HG03432 (cell line): Measurements from ENCODE around the gene DNAI1.
"Not testable (repeated sequence)": the region's sequence is repeated elsewhere in the genome, so short reads cannot be mapped to it uniquely, and the experiment has no call there.

Experiments used
- ATAC-seq: cut with Tn5 transposase; IDR thresholded peaks from one replicate; pipeline ENCODE4 v1.9.1; 2021; ENCODE audit warnings: mild to moderate bottlenecking, moderate library complexity; ENCODE audit not compliant: unreplicated experiment

Gene DNAI1

DNA sequence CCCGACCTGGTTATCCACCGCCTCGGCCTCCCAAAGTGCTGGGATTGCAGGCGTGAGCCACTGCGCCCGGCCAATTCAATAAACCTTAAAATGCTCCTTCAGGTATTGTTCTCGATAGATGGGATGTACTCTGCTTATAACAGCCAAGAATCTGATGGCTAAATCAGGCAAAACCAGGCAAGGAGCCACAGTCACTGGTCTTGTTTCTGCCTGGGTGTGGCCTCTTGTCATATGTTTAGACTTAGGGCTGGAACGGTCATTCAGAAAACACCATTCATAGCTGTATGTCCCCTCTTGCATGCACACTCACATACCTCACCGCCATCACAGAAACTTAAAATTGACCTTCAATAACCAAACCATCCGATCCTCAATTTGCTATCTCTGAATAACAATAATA lies 8.0 kb upstream of the DNAI1 start:
- ATAC-seq = no peak

DNA sequence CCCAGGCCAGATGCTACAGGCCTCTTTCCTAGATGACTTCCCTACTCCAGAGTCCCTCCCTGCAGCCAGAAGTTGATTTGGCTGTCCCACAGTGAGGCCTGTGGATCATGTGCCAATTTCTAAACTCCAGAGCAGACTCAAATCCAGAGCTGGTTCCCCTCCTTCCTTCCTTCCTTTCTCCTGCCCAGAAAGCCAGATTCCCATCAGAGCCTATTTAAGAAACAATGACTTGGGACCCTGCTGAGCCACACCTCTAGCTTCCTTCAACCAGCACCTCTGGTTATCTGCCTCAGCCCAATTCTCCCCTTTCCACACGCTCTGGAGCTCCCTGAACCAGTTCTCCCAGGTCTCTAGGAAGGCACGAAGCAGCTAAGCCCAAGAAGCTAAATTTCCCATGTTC lies 7.5 kb upstream of the DNAI1 start:
- no peak for ATAC-seq

DNA sequence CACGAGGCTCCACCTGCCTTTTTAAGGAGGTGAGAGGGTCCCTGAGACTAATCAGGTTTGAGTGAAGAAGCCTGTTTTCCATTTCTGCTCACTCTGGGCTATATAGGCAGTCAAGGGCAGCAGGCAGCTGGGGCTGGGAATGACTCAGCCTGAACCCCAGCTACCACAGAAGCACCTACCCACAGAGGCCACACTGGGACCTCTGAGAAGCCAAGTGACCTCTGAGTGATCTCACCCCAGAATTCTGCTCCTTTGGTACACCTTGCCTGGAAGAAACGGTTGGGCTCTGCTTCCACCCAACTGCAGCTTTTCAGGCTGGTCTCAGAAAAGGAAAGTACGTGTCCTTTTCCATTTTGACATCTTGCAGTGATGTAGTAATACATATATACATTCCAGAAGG lies 7.1 kb upstream of the DNAI1 start:
- no peak for ATAC-seq

DNA sequence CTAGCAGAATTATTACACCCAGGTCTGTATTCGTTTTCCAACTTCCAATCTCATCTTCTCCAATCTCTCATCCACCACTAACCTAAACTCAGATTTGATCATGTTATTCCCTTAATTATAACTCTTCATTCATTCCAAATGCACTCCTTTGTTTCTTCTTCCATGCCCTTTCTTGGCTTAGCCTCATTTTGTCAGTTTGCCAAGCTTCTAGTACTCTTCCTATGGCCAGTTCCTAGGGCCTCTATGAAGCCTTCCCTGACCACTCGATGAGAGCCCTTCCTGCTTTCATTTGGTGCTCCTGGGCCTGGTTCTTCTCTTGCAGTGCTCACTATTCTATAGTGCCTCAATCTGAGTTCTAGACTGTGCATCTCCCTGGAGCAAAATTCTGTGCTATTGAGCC lies 6.0 kb upstream of the DNAI1 start:
- no peak for ATAC-seq

DNA sequence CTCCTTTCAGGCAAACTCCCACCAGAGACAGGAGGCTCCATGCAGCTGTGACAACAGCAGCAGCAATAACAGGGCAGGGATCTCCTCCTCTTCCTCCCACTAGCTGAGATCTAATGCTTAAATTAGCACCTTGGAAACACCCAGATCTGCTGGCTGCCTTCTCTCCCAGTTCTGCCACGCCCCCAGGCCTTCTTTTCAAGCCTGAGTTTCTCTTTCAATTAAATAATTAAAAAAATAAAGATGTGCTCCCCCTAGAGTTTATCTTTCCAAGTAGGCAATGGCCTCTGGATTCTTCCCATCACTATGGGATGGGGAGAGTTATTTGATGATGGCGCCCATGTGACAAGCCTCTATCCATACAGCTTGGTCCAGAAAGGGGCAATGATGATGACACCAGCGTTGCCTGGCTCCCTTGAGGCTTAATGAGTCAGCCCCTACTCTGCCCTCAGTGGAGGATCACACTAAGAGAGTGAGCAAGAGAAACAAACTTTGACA lies 4.0 kb upstream of the DNAI1 start:
- ATAC-seq = no peak

DNA sequence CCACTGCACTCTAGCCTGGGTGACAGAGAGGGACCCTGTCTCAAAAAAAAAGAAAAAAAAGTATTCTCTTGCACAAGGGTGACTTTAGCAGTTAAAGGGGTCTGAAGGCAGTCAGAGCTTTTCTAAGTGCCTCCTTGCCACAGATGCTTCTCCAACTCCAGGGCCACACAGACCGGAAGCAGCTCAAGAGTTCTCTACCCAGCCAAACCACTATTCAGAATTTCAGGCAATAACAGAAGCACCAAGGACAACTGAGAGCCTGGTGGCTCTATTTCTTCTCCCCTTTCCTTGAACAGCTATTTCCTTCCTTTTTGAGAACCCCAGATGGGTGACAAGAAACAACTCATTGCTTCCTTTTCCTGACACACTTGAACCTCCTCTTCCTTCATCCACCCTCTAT lies 2.5 kb upstream of the DNAI1 start:
- no peak for ATAC-seq

DNA sequence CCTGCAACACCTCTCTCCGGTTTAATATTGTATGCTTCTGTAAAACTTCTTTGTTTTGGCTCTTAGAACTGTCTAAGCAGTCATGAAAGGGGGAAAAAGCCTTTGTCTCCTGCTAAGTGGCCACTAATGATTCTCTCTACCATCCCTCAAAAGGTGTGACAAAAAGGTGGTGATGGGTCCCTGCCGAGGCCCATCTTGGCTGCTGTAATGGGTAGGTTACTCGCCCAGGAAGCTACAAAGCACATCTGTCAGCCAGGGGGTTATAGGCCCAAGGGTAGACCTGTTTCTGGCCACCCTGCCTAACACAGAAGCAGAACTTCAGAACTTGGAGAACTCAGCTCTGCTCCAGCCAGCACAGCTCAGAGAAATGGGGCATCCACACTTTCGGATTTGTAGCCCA lies 1.9 kb upstream of the DNAI1 start:
- no peak for ATAC-seq

DNA sequence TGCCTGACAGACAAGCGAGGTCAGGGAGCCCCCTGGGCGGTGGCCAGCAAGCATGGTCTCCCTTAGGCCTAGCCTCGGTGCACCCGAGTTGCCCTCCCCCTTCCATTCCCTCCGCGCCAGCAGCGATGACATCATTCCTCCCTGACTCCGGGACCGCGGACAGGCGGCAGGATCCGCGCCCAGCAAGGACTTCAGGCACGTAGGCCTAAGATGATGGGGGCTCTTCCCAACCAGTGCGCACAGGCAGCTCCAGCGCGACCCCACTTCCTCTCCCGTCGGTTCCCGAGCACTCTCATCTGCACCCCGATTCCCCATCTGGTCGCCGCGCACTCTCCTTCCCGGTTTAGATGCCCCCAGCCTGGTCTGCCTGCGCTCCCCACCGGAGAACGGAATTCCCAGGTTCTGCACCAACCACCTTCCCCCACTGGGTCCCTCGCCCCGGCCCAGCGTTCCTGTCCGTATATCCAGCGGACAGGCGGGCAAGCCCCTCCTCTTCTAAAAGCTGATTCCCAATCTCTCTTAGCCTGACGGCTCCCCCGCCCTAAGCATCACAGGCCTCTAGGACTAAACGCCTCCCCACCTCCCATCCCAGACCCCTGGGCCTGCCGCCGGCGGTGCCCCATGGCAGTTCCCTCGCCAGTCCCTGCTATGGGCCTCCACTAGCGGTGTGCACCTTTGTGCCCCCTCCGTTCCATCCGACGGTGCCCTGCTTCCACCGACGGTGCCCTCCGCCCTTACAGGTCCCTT lies 1.2 kb upstream of the DNAI1 start:
- no peak for ATAC-seq

DNA sequence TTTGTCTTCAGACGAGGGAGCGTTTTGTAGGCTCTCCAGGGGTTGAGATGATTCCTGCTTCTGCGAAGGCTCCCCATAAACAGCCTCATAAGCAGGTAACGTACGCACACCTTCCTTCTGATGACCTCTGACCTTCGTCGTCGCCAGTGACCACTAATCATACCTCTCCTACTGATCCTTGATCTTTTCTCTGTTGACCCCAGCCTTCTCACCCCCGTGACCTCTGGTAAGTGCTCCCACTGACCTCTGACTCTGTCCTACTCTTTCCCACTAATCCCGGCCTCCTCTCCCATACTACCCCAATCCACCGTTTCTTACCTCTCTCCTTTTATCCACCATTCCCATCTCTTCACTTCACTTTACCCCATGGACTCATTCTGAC lies 345 bp downstream of the DNAI1 start:
- no peak for ATAC-seq

DNA sequence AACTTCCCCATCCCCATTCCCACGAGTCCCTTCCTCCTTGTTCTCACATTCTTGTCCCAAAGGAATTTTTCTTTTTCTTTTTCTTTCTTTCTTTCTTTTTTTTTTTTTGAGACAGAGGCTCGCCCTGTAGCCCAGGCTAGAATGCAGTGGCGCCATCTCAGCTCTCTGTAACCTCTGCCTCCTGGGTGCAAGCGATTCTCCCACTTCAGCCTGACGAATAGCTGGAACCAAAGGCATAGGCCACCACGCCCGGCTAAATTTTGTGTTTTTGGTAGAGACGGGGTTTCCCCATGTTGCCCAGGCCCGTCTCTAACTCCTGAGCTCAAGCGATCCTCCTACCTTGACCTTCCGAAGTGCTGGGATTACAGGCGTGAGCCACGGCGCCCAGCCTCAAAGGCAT lies 751 bp downstream of the DNAI1 start:
- ATAC-seq = no peak

DNA sequence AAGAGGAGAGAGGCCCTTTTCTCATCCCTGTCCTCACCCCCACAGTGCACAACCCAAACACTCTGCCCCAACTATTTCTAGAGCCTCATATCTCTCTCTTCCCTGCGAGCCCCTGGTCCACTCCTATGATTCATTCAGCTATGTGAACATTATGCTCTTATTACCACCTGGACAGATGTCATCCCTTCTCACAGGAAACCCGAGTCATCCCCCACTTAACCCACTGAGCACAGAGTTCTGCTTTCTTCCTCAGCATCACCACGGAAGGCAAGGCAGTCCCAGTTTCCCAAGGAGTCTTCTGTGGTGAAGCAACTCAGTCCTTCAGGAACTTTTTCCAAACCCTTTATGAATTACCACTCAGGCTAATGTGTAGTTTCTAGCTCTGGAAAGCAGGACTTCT lies 1.3 kb downstream of the DNAI1 start:
- no peak for ATAC-seq

DNA sequence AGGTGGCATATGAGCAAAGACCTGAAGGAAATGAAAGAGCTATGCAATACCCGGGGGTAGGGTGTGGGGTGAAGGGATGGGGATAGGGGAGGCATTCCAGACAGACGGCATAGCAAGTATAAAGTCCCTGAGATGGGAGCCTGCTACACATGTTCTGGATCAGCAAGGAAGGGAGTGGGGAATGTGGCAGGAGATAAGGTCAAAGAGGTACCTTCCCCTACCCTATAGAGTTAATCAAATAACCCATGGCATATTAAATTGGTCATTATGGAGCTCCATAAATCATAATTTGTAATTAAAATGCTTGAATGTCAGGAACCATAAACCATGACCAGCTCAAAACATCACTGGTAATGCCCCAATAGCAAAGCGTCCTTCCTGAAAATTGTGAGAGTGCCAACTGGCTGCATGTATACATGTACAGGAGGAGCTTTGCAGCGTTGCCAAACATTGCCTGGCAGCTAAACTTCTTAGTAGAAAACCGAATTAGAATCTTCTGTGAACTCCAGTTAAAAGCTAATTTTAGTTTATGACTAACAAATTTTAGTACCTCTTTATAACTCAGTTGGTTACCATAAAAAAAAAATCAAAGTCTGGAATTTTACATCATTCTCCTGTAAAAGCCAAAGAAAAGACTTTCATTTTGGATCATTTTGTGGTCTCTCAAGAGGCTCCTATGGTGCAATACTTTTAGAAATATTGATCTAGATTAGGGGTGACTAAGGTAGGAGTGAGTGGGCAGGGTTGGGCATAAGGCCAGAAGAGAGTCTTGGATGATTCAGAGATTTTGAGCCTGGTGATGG lies 4.7 kb downstream of the DNAI1 start:
- ATAC-seq = no peak

DNA sequence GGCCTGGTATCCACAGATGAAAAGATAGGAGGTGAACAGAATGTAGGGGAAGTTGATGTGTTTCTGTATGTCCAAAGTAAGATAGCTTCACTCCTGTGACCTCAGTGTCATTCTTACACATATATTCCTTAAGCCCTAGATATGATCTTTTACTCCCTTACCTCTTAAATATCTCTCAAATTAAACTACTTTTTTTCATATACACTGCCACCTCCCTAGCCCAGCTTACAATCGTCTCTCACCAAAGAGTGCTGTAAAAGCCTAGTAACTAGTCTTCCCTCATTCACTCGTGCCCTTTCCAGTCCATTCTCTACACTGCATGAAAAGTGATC lies 5.3 kb downstream of the DNAI1 start:
- no peak for ATAC-seq

DNA sequence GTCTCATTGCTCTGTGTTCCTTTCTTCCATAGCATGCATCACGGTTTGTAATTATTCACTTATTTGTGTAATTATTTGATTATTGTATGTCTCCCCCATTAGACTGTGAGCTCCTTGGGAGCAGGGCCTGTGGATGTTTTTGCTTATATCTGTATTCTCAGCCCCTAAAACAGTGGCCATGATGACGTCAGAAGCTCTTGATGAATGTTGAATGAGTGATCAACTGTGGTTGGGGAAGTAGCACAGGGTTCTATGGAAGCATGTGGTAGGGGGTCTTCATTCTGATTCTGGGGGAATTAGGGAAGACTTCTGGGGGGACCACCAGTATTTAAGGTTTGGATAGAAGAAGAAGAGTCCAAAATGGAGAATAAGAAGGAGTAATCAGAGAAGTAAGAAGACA lies 6.0 kb downstream of the DNAI1 start:
- no peak for ATAC-seq

DNA sequence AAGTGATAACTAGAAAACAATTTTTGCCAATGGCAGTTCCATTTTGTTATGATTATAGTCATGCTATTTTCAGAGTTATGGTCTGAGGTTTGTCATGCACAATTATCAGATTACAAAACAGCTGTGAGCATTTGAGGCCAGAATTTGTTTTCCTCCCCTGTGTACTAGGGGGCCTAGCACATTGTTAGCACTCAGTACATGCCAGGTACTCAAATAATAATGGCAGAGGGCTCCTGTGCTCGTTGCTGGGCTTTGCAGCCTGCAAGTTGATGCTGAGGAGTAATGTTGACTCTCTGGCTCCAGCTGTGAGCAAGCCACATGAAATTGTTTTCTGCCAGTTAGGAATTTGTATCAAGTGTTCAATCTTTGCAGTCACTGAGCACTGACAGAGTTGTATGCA lies 6.9 kb downstream of the DNAI1 start:
- ATAC-seq = no peak

DNA sequence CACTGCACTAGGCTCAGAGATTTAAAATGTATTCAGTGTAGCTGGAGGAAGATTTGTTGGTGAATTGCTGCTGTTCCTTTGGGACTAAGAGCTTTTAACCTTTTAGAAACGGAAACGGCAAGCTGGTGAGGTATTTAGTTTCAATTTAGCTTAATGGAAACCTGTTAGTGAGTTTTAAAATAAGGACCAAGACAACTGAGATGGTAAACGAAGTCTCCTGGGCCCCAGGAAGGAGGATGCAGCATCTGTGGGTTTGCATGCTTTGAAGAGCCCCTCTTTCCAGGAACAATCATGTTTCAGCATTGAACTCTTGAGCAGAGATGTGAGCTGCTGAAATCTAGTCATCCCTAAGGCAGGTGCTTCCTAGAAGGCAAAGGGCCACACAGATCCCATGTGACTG lies 16.5 kb downstream of the DNAI1 start:
- no peak for ATAC-seq

DNA sequence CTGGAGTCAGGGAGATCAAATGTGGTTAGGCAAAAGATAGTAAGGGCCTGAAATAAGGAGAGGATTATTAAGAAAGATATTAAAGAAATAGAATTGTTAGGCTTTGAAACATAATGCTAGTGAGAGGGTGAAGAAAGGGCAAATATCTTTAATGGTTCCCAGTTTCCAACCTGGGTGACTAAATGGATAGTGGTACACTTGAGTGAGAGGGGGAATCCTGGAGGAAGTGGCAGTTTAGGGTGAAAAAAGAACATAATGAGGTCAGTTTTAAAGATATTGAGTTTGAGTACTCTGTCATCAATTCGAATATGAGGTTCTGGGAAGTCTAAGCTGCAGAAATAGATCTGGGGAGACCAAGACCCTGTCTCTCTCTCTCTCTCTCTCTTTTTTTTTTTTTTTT lies 18.9 kb downstream of the DNAI1 start:
- ATAC-seq = no peak

DNA sequence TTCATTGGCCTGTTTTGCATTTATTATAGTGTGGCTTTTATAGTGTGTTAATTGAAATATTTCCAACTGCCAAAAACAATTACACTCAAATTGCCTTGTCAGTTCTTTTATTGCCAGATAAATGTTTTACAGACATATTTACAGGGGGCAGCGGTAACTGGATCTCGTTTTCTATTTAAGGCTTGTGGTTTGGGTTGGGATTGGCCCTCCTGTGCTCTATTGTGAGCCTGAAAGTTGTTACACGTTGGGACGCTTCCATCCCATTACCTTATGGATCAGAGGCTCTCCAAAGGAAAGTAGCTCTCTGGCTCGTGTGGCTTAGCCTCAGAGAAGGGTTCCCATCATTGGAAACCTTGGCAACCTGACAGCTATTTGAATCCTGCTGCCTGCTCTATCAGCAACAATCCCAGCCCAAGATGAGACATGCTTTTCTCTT lies 20.8 kb downstream of the DNAI1 start:
- no peak for ATAC-seq

DNA sequence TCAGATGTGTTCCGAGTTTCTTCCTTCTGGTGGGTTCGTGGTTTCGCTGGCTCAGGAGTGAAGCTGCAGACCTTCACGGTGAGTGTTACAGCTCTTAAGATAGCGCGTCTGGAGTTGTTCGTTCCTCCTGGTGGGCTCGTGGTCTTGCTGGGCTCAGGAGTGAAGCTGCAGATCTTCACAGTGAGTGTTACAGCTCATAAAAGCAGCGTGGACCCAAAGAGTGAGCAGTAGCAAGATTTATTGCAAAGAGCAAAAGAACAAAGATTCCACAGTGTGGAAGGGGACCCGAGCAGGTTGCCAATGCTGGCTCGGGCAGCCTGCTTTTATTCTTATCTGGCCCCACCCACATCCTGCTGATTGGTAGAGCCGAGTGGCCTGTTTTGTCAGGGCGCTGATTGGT lies 23.0 kb downstream of the DNAI1 start:
- not testable (repeated sequence) for ATAC-seq

DNA sequence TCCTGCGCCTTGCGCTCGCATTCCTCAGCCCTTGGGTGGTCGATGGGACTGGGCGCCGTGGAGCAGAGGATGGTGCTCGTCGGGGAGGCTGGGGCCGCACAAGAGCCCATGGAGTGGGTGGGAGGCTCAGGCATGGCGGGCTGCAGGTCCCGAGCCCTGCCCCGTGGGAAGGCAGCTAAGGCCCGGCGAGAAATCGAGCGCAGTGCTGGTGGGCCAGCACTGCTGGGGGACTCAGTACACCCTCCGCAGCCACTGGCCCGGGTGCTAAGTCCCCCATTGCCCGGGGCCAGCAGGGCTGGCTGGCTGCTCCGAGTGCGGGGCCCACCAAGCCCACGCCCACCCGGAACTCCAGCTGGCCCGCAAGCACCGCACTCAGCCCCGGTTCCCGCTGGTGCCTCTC lies 24.1 kb downstream of the DNAI1 start:
- ATAC-seq = not testable (repeated sequence)

DNA sequence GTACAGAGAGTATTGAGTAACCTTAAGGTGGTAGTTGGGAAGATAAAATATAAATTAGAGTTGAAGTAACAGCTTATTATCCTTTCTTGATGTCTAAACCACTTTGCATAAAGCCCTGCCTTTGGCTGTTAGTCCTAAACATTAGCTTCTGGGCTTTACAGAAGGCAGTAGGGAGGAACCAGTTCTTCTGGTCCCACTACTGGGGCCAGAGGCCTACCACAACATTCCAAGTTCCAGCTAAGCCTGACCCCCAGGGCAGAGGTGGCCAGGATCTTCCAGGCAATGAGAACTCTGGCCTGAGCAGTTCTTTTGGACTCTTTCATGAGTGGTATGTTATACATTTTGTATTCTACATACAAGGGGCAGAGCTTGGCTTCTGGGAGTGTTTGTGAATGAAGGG lies 26.1 kb downstream of the DNAI1 start:
- ATAC-seq = no peak

DNA sequence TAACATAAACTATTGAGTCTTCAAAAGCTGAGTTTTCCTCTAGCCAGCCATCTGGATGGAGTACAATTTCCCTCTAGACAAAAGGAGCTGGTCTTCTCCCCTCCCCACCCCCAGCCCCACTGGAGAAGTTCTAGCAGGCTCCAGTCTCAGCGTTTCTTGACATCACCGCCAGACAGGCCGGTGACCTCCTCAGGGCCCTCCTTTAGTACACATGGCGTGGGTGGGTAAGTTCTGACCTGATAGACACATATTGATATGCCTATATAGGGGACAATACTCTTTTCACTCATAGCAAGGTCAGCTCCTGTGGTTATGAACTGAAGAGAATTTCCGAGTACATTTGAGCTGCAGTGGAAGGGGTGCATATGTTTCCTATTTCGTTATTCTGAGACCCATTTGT lies 27.2 kb downstream of the DNAI1 start:
- no peak for ATAC-seq

DNA sequence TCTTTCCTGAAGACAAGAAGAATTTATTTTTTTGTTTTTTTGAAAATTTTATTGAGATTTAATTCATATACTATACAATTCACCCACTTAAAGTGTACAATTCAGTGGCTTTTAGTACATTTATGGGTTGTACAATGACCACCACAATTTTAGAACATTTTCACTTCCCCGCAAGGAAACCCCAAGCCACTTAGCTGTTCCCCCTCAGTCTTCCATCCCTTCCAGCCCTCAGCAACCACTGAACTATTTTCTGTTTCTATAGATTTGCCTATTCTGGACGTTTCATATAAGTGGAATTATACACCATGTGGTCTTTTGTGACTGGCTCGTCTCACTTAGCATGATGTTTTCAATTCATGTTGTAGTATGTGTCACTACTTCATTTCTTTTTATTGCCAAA lies 28.0 kb downstream of the DNAI1 start:
- no peak for ATAC-seq
